Right atrium auricular region (tissue), 2 donors: ENCODE measurements around the gene SLCO1B1. TPM values are rescaled to one million over a fixed set of nuclear protein-coding genes. Genes with fewer than 3 reads are reported as not detected.
"Not testable (repeated sequence)": the region's sequence is repeated elsewhere in the genome, so short reads cannot be mapped to it uniquely, and the experiment has no call there.

Experiments used
- DNase-seq: peaks from one replicate; pipeline ENCODE4 v3.0.0-alpha.2; 2019; ENCODE audit warnings: low spot score
- H3K27ac ChIP-seq, 2 donors: fragments of 200-600 bp; sonication (generic); 1 replicate in 1 of 2; 2 replicates in 1 of 2; pipeline ENCODE4 v1.5.1; 2016 to 2019
- H3K27me3 ChIP-seq, 2 donors: fragments of 200-600 bp; sonication (generic); one replicate each; pipeline versions ENCODE4 v1.5.1 to v1.6.0; 2017 to 2019
- H3K36me3 ChIP-seq: fragments of 200-600 bp; sonication (generic); one replicate; pipeline ENCODE4 v1.5.1; 2016
- H3K4me1 ChIP-seq, 2 donors: fragments of 200-600 bp; sonication (generic); one replicate each; pipeline versions ENCODE4 v1.5.1 to v1.6.0; 2017 to 2019
- H3K4me3 ChIP-seq, 2 donors: fragments of 200-600 bp; sonication (generic); 1 replicate in 1 of 2; 2 replicates in 1 of 2; pipeline ENCODE4 v1.5.1; 2017 to 2019; ENCODE audit warnings: mild to moderate bottlenecking in 1 of 2, moderate library complexity in 1 of 2
- H3K9me3 ChIP-seq, 2 donors: fragments of 200-600 bp; sonication (generic); one replicate each; pipeline ENCODE4 v1.5.1; 2019
- total RNA-seq, 2 donors: library from RNA; depleted of rRNA; stranded (reverse); fragments of >200 nt; gene quantifications; one replicate each; pipeline ENCODE4 v1.1.0, GENCODE V29; 2016
- TF ChIP-seq, protein P1 (sequence below), 2 donors: fragments of 200-600 bp; sonication (generic); IDR thresholded peaks; one replicate each; pipeline ENCODE4 v1.5.1; 2019; ENCODE audit warnings: antibody characterized with exemption in 2 of 2

Gene SLCO1B1, protein sequence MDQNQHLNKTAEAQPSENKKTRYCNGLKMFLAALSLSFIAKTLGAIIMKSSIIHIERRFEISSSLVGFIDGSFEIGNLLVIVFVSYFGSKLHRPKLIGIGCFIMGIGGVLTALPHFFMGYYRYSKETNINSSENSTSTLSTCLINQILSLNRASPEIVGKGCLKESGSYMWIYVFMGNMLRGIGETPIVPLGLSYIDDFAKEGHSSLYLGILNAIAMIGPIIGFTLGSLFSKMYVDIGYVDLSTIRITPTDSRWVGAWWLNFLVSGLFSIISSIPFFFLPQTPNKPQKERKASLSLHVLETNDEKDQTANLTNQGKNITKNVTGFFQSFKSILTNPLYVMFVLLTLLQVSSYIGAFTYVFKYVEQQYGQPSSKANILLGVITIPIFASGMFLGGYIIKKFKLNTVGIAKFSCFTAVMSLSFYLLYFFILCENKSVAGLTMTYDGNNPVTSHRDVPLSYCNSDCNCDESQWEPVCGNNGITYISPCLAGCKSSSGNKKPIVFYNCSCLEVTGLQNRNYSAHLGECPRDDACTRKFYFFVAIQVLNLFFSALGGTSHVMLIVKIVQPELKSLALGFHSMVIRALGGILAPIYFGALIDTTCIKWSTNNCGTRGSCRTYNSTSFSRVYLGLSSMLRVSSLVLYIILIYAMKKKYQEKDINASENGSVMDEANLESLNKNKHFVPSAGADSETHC
- total RNA-seq, result not detected

DNA sequence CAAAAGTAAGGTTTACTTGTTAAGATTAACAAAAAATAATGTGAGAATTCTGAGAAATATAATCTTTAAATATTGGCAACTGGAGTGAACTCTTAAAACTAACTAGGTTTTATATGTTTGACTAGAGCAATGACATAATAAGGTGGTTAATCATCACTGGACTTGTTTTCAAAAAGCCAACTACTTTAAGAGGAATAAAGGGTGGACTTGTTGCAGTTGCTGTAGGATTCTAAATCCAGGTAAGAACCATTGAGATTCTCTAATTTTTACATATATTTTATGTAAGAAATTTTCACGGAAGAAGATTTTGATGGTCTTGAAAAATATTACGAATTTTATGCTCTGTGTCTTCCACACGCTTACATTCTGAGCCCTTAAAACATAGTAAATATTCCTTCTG, at the start of gene SLCO1B1:
Gene SLCO1B1 (plus strand): TSS at position 197 of the 400 bp plus-strand sequence. CDS start 10,381 bp downstream, outside the sequence.
- no peak within 1 kb of the TSS for H3K4me3 ChIP-seq
- H3K36me3 ChIP-seq, result no peaks in the 10 kb centered on the region
- H3K27ac ChIP-seq, result no peak within 1 kb of the TSS
- TF ChIP-seq, protein P1, sequence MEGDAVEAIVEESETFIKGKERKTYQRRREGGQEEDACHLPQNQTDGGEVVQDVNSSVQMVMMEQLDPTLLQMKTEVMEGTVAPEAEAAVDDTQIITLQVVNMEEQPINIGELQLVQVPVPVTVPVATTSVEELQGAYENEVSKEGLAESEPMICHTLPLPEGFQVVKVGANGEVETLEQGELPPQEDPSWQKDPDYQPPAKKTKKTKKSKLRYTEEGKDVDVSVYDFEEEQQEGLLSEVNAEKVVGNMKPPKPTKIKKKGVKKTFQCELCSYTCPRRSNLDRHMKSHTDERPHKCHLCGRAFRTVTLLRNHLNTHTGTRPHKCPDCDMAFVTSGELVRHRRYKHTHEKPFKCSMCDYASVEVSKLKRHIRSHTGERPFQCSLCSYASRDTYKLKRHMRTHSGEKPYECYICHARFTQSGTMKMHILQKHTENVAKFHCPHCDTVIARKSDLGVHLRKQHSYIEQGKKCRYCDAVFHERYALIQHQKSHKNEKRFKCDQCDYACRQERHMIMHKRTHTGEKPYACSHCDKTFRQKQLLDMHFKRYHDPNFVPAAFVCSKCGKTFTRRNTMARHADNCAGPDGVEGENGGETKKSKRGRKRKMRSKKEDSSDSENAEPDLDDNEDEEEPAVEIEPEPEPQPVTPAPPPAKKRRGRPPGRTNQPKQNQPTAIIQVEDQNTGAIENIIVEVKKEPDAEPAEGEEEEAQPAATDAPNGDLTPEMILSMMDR (IDR thresholded peaks at IDR 0.05), result no peak
- H3K4me1 ChIP-seq, result no peaks in the 10 kb centered on the region
- H3K9me3 ChIP-seq, result no peaks in the 10 kb centered on the region
- no peaks in the 10 kb centered on the region for H3K27me3 ChIP-seq
- DNase-seq, result no peak

DNA sequence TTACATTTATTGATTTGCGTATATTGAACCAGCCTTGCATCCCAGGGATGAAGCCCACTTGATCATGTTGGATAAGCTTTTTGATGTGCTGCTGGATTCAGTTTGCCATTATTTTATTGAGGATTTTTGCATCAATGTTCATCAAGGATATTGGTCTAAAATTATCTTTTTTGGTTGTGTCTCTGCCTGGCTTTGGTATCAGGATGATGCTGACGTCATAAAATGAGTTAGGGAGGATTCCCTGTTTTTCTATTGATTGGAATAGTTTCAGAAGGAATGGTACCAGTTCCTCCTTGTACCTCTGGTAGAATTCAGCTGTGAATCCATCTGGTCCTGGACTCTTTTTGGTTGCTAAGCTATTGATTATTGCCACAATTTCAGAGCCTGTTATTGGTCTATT, 46.2 kb upstream of the SLCO1B1 start:
- not testable (repeated sequence) for H3K36me3 ChIP-seq, H3K4me3 ChIP-seq, H3K27me3 ChIP-seq, H3K9me3 ChIP-seq, H3K4me1 ChIP-seq, DNase-seq, H3K27ac ChIP-seq

DNA sequence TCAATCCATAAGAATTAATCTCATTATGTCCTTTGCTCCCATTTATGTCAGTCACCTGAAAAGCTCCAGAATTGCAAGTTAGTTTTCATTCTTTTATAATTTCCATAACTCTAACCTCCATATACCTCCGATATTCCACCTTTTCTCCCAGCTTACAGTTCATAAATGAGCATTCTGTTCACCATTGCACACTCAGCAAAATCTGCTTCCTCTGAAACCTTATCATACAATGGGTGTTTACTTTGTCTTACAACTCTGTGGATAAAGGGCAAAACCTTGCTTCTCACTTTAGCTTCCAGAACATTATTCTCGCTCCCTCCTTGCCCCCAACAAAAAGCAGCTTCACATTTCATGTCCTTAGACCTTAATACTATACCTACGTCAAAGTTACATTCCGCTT, 19.3 kb upstream of the SLCO1B1 start:
- Histone ChIP-seq H3K27me3 (no peaks in the 10 kb centered on the region), H3K4me3 (no peak overlapping the region), H3K9me3 (no peaks in the 10 kb centered on the region), H3K4me1 (no peaks in the 10 kb centered on the region), H3K27ac (no peak overlapping the region), H3K36me3 (no peaks in the 10 kb centered on the region)
- DNase-seq, result no peak
- TF ChIP-seq, protein P1 (IDR thresholded peaks at IDR 0.05), result no peak

DNA sequence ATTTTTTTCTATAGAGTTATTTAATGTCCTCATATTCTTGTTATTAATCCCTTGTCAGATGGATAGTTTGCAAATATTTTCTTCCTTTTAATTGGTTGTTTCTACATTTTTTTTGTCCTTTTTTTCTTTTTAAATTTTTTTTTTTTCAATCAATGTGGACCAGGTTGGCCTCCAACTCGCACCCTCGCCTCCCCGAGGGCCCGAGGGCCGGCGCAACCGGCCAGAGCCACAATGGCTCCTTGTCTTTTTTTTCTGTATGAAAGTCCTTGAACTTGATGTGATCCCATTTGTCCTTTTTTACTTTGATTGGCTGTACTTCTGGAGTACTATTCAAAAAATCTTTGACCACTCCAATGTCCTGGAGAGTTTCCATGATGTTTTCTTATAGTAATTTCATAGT, 17.7 kb upstream of the SLCO1B1 start:
- Histone ChIP-seq H3K4me1 (no peaks in the 10 kb centered on the region), H3K9me3 (peaks cover 0 to 5% of the 10 kb centered on the region in 2 donors), H3K27me3 (no peaks in the 10 kb centered on the region), H3K36me3 (no peaks in the 10 kb centered on the region), H3K4me3 (no peak overlapping the region), H3K27ac (no peak overlapping the region)
- TF ChIP-seq, protein P1 (IDR thresholded peaks at IDR 0.05), result no peak
- no peak for DNase-seq

DNA sequence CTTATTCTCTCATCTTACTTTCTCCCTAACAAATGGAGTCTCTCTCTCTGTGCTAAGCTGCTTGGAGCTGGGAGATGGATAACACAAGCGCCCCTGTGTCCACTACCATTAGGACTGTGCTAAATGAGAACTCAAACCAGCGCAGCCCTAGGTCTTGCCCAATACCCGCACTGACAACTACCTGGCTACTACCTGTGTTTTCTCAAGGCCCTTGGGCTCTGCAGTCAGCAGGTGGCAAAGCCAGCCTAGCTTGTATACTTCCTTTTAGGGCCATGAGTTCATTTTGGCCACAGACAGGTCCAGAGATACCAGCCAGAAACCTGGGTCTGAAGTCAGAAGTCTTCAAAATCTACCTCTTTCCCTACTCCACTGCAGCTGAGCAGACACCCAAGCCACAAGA, 13.0 kb upstream of the SLCO1B1 start:
- H3K9me3 ChIP-seq, result peaks cover 0 to 5% of the 10 kb centered on the region in 2 donors
- H3K4me1 ChIP-seq, result no peaks in the 10 kb centered on the region
- no peak overlapping the region for H3K27ac ChIP-seq
- TF ChIP-seq, protein P1 (IDR thresholded peaks at IDR 0.05), result no peak
- no peak for DNase-seq
- H3K27me3 ChIP-seq, result no peaks in the 10 kb centered on the region
- H3K36me3 ChIP-seq, result no peaks in the 10 kb centered on the region
- H3K4me3 ChIP-seq, result no peak overlapping the region

DNA sequence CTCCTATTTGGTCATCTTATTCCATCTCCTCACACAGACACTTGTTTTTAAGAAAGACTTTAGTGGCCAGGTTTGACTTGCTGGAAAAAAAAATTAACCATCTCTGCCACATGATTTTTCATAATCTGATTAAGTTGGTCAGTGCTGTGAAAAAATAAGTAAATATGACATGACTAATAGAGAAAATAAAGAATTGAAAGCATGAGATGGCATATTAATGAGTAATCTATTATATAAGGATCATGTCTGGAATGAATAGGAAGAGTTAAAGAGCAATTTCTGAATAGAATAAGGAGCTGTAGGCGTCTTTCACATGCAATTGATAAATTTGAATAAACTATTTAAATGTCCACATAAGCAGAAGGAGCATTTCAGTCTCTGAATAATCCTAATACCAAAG, 12.2 kb upstream of the SLCO1B1 start:
- DNase-seq, result no peak
- no peak overlapping the region for H3K4me3 ChIP-seq
- no peaks in the 10 kb centered on the region for H3K36me3 ChIP-seq
- H3K4me1 ChIP-seq, result no peaks in the 10 kb centered on the region
- H3K27me3 ChIP-seq, result no peaks in the 10 kb centered on the region
- no peak overlapping the region for H3K27ac ChIP-seq
- H3K9me3 ChIP-seq, result peaks cover 0 to 5% of the 10 kb centered on the region in 2 donors
- TF ChIP-seq, protein P1 (IDR thresholded peaks at IDR 0.05), result no peak
